GM12878 (cell line): ENCODE data around the gene CPNE6. TPM values are rescaled to one million over a fixed set of nuclear protein-coding genes. Genes with fewer than 3 reads are reported as not detected.
A peak's percentile ranks its signal among the peaks of the same experiment; 100 is the strongest.

Source experiments
- ATAC-seq: fragments of 200-7000 bp; cut with Tn5 transposase; 3 replicates; pipeline ENCODE4 v1.9.1; 2020; ENCODE audit warnings: mild to moderate bottlenecking, moderate library complexity
- BruUV-seq: library from RNA; stranded (reverse); fragments of 400-500 nt; replicated peaks from 2 replicates; lab custom pipeline; 2021; lab: Mats Ljungman, UMichigan
- CTCF ChIA-PET: fragments of 300-600 bp; sonication (Branson Sonifier 250); formaldehyde crosslinking; extraction: SDS; loops from one replicate; lab custom pipeline; 2021; ENCODE audit warnings: inconsistent platforms; lab: Yijun Ruan, JAX
- POLR2A ChIA-PET: fragments of 350-600 bp; formaldehyde crosslinking; extraction: SDS; loops from one replicate; lab custom pipeline; 2021; ENCODE audit warnings: inconsistent platforms; lab: Charles Lee
- RAD21 ChIA-PET: fragments of 300-600 bp; sonication (Branson Sonifier 250); formaldehyde crosslinking; loops from one replicate; lab custom pipeline; 2023; ENCODE audit warnings: antibody characterized with exemption; ENCODE audit not compliant: unreplicated experiment; lab: Charles Lee
- SMC1A ChIA-PET: fragments of 300-600 bp; sonication (Branson Sonifier 250); formaldehyde crosslinking; loops from one replicate; lab custom pipeline; 2023; ENCODE audit not compliant: unreplicated experiment, uncharacterized antibody; lab: Charles Lee
- DNase-seq: peaks from one replicate; pipeline ENCODE4 v3.0.0-alpha.2; 2011; ENCODE audit warnings: low read depth, low spot score
- FAIRE-seq: peaks from 3 replicates; lab custom pipeline; 2011; peaks lifted over from hg19 to GRCh38; lab: Jason Lieb, UNC
- H2AFZ ChIP-seq: 2 replicates; pipeline ENCODE4 v1.6.0; 2011; ENCODE audit warnings: low read depth, low read length, control low read depth; ENCODE audit not compliant: control insufficient read depth
- H3K27ac ChIP-seq: 2 replicates; pipeline ENCODE4 v1.5.1; 2011; ENCODE audit warnings: control low read depth; ENCODE audit not compliant: control insufficient read depth, insufficient read depth
- H3K27me3 ChIP-seq, 2 experiments: replicated peaks in 1 of 2; 2 replicates each; pipeline versions ENCODE4 v1.6.0 to v1.6.1; 2011; ENCODE audit warnings: low read length in 1 of 2; ENCODE audit not compliant: control insufficient read depth in 2 of 2, insufficient read depth in 2 of 2
- H3K36me3 ChIP-seq, 2 experiments: 2 replicates each; pipeline ENCODE4 v1.5.1; 2011; ENCODE audit warnings: low read length in 1 of 2; ENCODE audit not compliant: control insufficient read depth in 2 of 2, insufficient read depth in 2 of 2
- H3K4me1 ChIP-seq: 2 replicates; pipeline ENCODE4 v1.6.1; 2011; ENCODE audit warnings: mild to moderate bottlenecking, low read length, moderate library complexity, mixed read lengths; ENCODE audit not compliant: control insufficient read depth, insufficient read depth
- H3K4me2 ChIP-seq: 2 replicates; pipeline ENCODE4 v1.6.0; 2011; ENCODE audit warnings: control low read depth; ENCODE audit not compliant: control insufficient read depth, insufficient read depth
- H3K4me3 ChIP-seq: fragments of 200-600 bp; sonication (generic); 2 replicates; pipeline ENCODE4 v1.5.1; 2016
- H3K79me2 ChIP-seq: 2 replicates; pipeline ENCODE4 v1.6.0; 2011; ENCODE audit warnings: low read length; ENCODE audit not compliant: control insufficient read depth, insufficient read depth
- H3K9ac ChIP-seq: 2 replicates; pipeline ENCODE4 v1.8.0; 2011; ENCODE audit warnings: low read length, control low read depth, mixed read lengths; ENCODE audit not compliant: control insufficient read depth, insufficient read depth
- H3K9me3 ChIP-seq: replicated peaks from 3 replicates; pipeline ENCODE4 v1.5.1; 2011; ENCODE audit warnings: mild to moderate bottlenecking, low read length; ENCODE audit not compliant: control insufficient read depth, insufficient read depth
- H4K20me1 ChIP-seq: 2 replicates; pipeline ENCODE4 v1.6.0; 2011; ENCODE audit not compliant: control insufficient read depth, insufficient read depth
- BMI1 ChIP-seq: fragments of 450-650 bp; IDR thresholded peaks from 2 replicates; pipeline ENCODE4 v1.6.1; 2016; ENCODE audit warnings: mild to moderate bottlenecking, moderate library complexity, borderline replicate concordance
- CEBPB ChIP-seq, 2 experiments: fragments of 150-350 bp in 1 of 2; IDR thresholded peaks; 2 replicates each; pipeline ENCODE4 v1.6.1; 2012 to 2014; ENCODE audit warnings: low read depth in 2 of 2, low read length in 2 of 2, borderline replicate concordance in 1 of 2, inconsistent platforms in 1 of 2
- EZH2 ChIP-seq: IDR thresholded peaks from 2 replicates; pipeline ENCODE4 v1.6.1; 2012; ENCODE audit warnings: low read depth, mild to moderate bottlenecking, control low read depth, inconsistent platforms, low read length, borderline replicate concordance; ENCODE audit not compliant: control insufficient read depth
- IRF4 ChIP-seq: IDR thresholded peaks from 2 replicates; pipeline ENCODE4 v1.6.1; 2011; ENCODE audit warnings: low read depth, low read length
- MEF2B ChIP-seq: fragments of 450-650 bp; IDR thresholded peaks from 2 replicates; pipeline ENCODE4 v1.6.1; 2018; ENCODE audit warnings: mild to moderate bottlenecking, moderate library complexity; ENCODE audit not compliant: partially characterized antibody, poor library complexity, severe bottlenecking
- NBN ChIP-seq: fragments of 450-650 bp; IDR thresholded peaks from 2 replicates; pipeline ENCODE4 v1.6.1; 2016
- RB1 ChIP-seq: fragments of 450-650 bp; formaldehyde crosslinking; IDR thresholded peaks from 2 replicates; pipeline ENCODE4 v1.6.1; 2017; ENCODE audit warnings: mild to moderate bottlenecking, borderline replicate concordance
- SP1 ChIP-seq: IDR thresholded peaks from one replicate; pipeline ENCODE4 v1.6.1; 2011; ENCODE audit warnings: low read depth, low read length
- STAT1 ChIP-seq: fragments of 450-650 bp; conservative IDR thresholded peaks from 2 replicates; pipeline ENCODE4 v1.6.1; 2014; ENCODE audit warnings: antibody characterized with exemption, mild to moderate bottlenecking
- TARDBP ChIP-seq: IDR thresholded peaks from 2 replicates; pipeline ENCODE4 v1.6.1; 2016; ENCODE audit warnings: borderline replicate concordance
- TBL1XR1 ChIP-seq: IDR thresholded peaks from 2 replicates; pipeline ENCODE4 v1.6.1; 2012; ENCODE audit warnings: low read depth, low read length, improper control_type of control experiment
- WGBS: methylation state at CpG from one replicate; pipeline ENCODE4 v1.1.6; 2016; ENCODE audit warnings: low lambda C conversion rate; ENCODE audit not compliant: insufficient replicate concordance, insufficient coverage; ENCODE audit errors: missing lambda C conversion rate; 5-methylcytosine and 5-hydroxymethylcytosine counted together
- in situ Hi-C: fragments of 300-500 bp; cut with MboI; formaldehyde crosslinking; loops from 9 replicates; pipeline ENCODE4 v1.14.3; 2018; ENCODE audit warnings: mixed read lengths
- intact Hi-C: fragments of 100-400 bp; cut with micrococcal nuclease; formaldehyde crosslinking; loops from one replicate; pipeline ENCODE4 v1.14.2; 2022; ENCODE audit not compliant: unreplicated experiment
- polyA plus RNA-seq, 11 experiments: library from polyadenylated mRNA; depleted of rRNA in 4 of 11; unstranded in 6 of 11; stranded (reverse) in 5 of 11; fragments of >200 nt; fragmentation: Nextera tagmentation in 4 of 11; fragmentation: Illumina TruSeq in 1 of 11; extraction: Ambion mirVana in 4 of 11; extraction: Trizol in 1 of 11; gene quantifications; 1 replicate in 1 of 11; 2 replicates in 10 of 11; pipeline versions ENCODE4 v1.2.1 to v1.2.3, GENCODE V29; 2011 to 2016; ENCODE audit warnings: inconsistent platforms in 2 of 11, missing spikeins in 2 of 11, low read depth in 1 of 11
- total RNA-seq, 4 experiments: library from RNA; depleted of rRNA in 3 of 4; stranded (reverse); fragments of >200 nt in 3 of 4; fragmentation: Illumina TruSeq in 1 of 4; extraction: Trizol in 1 of 4; gene quantifications; 2 replicates each; pipeline versions ENCODE4 v1.2.1 to v1.2.3, GENCODE V29; 2013 to 2021
- TF ChIP-seq, protein P1 (sequence below): fragments of 450-650 bp; IDR thresholded peaks from 2 replicates; pipeline ENCODE4 v1.6.1; 2018; ENCODE audit warnings: borderline replicate concordance, mild to moderate bottlenecking; ENCODE audit not compliant: partially characterized antibody
- TF ChIP-seq, protein P2 (sequence below): fragments of 450-650 bp; IDR thresholded peaks from 2 replicates; pipeline ENCODE4 v1.6.1; 2016; ENCODE audit warnings: mild to moderate bottlenecking, moderate library complexity, borderline replicate concordance
- TF ChIP-seq, protein P3 (sequence below): fragments of 450-650 bp; formaldehyde crosslinking; IDR thresholded peaks from 2 replicates; pipeline ENCODE4 v1.5.0; 2022; ENCODE audit warnings: mild to moderate bottlenecking, missing genetic modification characterization

Gene CPNE6
- total and polyA plus RNA-seq, 10 of the 15 experiments (the other 5 are each of a cell fraction or from before 2014, with no cell fraction given) = 0.06 to 0.43 (median 0.18) TPM; not detected in 3

GRCh38 chr14:24057867-24058259 lies 13.5 kb upstream of the CPNE6 start:
- DNase-seq = no peak
- Histone ChIP-seq H3K79me2 (no peaks in the 10 kb centered on the region), H3K4me2 (no peak overlapping the region), H3K27ac (no peak overlapping the region), H3K9me3 (no peaks in the 10 kb centered on the region), H2AFZ (no peak overlapping the region), H3K4me3 (no peak overlapping the region), H4K20me1 (no peaks in the 10 kb centered on the region), H3K36me3 (no peaks in the 10 kb centered on the region), H3K4me1 (no peaks in the 10 kb centered on the region), H3K27me3 (peaks cover 0 to under 1% of the 10 kb centered on the region in 2 experiments; a peak in 2 of 4 replicates), H3K9ac (no peak overlapping the region)
- CTCF ChIA-PET = interaction anchor here (0.5 to 6.3 kb wide), 27 partner anchors 9 to 276 kb away, joined by 3 to 197 read pairs (median 5); partner anchors contain the start of genes DCAF11, EMC9, IRF9 and NRL
- in situ Hi-C loops (loop anchor here (5.0 kb wide), 1 partner anchor 34 kb away; the partner anchor contains the start of gene PCK2), intact Hi-C loops (loop anchor here (1.0 kb wide), 3 partner anchors 32 to 103 kb away; partner anchors contain the start of gene IRF9)
- POLR2A ChIA-PET = interaction anchor here (1.0 to 2.6 kb wide), 9 partner anchors 22 to 239 kb away, joined by 3 to 18 read pairs (median 6); partner anchors contain the start of genes DCAF11, IRF9, NRL and PCK2
- FAIRE-seq = no peak
- 36% methylated on average over 13 of the region's 14 CpGs for WGBS
- SMC1A ChIA-PET = interaction anchor here (1.0 to 4.3 kb wide), 19 partner anchors 15 to 425 kb away, joined by 3 to 122 read pairs (median 5); partner anchors contain the start of genes DCAF11, IRF9 and NRL
- ATAC-seq = peak; percentile 10; the same call in 2 of the 3 replicates
- RAD21 ChIA-PET = interaction anchor here (0.9 to 7.2 kb wide), 17 partner anchors 14 to 276 kb away, joined by 3 to 140 read pairs (median 7); partner anchors contain the start of genes CIDEB, DCAF11, IPO4 and IRF9
- no TSS peak for BruUV-seq
- TF ChIP-seq, protein P1, sequence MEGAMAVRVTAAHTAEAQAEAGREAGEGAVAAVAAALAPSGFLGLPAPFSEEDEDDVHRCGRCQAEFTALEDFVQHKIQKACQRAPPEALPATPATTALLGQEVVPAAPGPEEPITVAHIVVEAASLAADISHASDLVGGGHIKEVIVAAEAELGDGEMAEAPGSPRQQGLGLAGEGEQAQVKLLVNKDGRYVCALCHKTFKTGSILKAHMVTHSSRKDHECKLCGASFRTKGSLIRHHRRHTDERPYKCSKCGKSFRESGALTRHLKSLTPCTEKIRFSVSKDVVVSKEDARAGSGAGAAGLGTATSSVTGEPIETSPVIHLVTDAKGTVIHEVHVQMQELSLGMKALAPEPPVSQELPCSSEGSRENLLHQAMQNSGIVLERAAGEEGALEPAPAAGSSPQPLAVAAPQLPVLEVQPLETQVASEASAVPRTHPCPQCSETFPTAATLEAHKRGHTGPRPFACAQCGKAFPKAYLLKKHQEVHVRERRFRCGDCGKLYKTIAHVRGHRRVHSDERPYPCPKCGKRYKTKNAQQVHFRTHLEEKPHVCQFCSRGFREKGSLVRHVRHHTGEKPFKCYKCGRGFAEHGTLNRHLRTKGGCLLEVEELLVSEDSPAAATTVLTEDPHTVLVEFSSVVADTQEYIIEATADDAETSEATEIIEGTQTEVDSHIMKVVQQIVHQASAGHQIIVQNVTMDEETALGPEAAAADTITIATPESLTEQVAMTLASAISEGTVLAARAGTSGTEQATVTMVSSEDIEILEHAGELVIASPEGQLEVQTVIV = no peak
- TF ChIP-seq BMI1 (no peak), NBN (no peak), STAT1 (no peak), CEBPB (IDR thresholded peaks at IDR 0.05; ENCODE audit: borderline replicate concordance in 1 of 2, low read depth in 2 of 2, low read length in 2 of 2) (no peak), MEF2B (no peak), EZH2 (no peak), SP1 (no peak), TBL1XR1 (no peak), TARDBP (no peak), IRF4 (no peak), RB1 (no peak)
- TF ChIP-seq, protein P2, sequence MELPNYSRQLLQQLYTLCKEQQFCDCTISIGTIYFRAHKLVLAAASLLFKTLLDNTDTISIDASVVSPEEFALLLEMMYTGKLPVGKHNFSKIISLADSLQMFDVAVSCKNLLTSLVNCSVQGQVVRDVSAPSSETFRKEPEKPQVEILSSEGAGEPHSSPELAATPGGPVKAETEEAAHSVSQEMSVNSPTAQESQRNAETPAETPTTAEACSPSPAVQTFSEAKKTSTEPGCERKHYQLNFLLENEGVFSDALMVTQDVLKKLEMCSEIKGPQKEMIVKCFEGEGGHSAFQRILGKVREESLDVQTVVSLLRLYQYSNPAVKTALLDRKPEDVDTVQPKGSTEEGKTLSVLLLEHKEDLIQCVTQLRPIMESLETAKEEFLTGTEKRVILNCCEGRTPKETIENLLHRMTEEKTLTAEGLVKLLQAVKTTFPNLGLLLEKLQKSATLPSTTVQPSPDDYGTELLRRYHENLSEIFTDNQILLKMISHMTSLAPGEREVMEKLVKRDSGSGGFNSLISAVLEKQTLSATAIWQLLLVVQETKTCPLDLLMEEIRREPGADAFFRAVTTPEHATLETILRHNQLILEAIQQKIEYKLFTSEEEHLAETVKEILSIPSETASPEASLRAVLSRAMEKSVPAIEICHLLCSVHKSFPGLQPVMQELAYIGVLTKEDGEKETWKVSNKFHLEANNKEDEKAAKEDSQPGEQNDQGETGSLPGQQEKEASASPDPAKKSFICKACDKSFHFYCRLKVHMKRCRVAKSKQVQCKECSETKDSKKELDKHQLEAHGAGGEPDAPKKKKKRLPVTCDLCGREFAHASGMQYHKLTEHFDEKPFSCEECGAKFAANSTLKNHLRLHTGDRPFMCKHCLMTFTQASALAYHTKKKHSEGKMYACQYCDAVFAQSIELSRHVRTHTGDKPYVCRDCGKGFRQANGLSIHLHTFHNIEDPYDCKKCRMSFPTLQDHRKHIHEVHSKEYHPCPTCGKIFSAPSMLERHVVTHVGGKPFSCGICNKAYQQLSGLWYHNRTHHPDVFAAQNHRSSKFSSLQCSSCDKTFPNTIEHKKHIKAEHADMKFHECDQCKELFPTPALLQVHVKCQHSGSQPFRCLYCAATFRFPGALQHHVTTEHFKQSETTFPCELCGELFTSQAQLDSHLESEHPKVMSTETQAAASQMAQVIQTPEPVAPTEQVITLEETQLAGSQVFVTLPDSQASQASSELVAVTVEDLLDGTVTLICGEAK = no peak
- TF ChIP-seq, protein P3, sequence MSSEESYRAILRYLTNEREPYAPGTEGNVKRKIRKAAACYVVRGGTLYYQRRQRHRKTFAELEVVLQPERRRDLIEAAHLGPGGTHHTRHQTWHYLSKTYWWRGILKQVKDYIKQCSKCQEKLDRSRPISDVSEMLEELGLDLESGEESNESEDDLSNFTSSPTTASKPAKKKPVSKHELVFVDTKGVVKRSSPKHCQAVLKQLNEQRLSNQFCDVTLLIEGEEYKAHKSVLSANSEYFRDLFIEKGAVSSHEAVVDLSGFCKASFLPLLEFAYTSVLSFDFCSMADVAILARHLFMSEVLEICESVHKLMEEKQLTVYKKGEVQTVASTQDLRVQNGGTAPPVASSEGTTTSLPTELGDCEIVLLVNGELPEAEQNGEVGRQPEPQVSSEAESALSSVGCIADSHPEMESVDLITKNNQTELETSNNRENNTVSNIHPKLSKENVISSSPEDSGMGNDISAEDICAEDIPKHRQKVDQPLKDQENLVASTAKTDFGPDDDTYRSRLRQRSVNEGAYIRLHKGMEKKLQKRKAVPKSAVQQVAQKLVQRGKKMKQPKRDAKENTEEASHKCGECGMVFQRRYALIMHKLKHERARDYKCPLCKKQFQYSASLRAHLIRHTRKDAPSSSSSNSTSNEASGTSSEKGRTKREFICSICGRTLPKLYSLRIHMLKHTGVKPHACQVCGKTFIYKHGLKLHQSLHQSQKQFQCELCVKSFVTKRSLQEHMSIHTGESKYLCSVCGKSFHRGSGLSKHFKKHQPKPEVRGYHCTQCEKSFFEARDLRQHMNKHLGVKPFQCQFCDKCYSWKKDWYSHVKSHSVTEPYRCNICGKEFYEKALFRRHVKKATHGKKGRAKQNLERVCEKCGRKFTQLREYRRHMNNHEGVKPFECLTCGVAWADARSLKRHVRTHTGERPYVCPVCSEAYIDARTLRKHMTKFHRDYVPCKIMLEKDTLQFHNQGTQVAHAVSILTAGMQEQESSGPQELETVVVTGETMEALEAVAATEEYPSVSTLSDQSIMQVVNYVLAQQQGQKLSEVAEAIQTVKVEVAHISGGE (CRISPR knock-in tag) = no peak
